Lower leg skin (tissue), 3 donors: ENCODE data around the gene SASH3.

ENCODE experiments used
- POLR2A ChIP-seq, 2 donors: fragments of 450-650 bp; IDR thresholded peaks; one replicate each; pipeline ENCODE4 v1.6.1; 2016 to 2017; ENCODE audit warnings: antibody characterized with exemption in 2 of 2, mild to moderate bottlenecking in 1 of 2, moderate library complexity in 1 of 2
- TF ChIP-seq, protein P1 (sequence below), 3 donors: fragments of 450-650 bp; IDR thresholded peaks; one replicate each; pipeline ENCODE4 v1.5.1; 2016; ENCODE audit warnings: antibody characterized with exemption in 3 of 3, mild to moderate bottlenecking in 3 of 3, moderate library complexity in 2 of 3

DNA sequence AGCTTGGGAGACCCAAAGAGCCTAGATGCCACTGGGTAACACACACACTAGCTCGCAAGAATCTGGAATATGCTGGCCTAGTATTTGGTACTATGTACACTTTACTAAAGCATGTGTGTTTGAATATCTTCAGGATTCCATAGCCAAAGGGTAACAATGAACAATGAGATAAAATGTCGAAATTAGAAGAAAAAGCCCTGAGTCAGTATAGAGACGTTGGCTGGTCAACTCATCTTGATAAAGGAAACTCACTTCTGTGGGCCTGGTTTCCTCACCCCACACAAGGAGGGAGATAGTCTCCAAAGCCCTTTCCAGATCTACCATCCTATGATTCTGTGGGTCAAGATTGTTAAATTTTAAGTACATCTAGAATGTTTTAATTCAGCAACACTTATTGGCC is 57.1 kb downstream of the SASH3 start:
- TF ChIP-seq, protein P1, sequence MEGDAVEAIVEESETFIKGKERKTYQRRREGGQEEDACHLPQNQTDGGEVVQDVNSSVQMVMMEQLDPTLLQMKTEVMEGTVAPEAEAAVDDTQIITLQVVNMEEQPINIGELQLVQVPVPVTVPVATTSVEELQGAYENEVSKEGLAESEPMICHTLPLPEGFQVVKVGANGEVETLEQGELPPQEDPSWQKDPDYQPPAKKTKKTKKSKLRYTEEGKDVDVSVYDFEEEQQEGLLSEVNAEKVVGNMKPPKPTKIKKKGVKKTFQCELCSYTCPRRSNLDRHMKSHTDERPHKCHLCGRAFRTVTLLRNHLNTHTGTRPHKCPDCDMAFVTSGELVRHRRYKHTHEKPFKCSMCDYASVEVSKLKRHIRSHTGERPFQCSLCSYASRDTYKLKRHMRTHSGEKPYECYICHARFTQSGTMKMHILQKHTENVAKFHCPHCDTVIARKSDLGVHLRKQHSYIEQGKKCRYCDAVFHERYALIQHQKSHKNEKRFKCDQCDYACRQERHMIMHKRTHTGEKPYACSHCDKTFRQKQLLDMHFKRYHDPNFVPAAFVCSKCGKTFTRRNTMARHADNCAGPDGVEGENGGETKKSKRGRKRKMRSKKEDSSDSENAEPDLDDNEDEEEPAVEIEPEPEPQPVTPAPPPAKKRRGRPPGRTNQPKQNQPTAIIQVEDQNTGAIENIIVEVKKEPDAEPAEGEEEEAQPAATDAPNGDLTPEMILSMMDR (IDR thresholded peaks at IDR 0.05) = no peak
- no peak for TF ChIP-seq POLR2A (IDR thresholded peaks at IDR 0.05)
